GM18520 (cell line): Measurements from ENCODE around the gene SNX19.

Experiments
- ATAC-seq: cut with Tn5 transposase; IDR thresholded peaks from one replicate; pipeline ENCODE4 v1.9.1; 2021; ENCODE audit not compliant: unreplicated experiment

The SNX19 gene

GRCh38 chr11:130846606-130847005 lies 69.7 kb downstream of the SNX19 start:
- ATAC-seq = no peak

GRCh38 chr11:130842001-130842400 lies 74.3 kb downstream of the SNX19 start:
- no peak for ATAC-seq

DNA sequence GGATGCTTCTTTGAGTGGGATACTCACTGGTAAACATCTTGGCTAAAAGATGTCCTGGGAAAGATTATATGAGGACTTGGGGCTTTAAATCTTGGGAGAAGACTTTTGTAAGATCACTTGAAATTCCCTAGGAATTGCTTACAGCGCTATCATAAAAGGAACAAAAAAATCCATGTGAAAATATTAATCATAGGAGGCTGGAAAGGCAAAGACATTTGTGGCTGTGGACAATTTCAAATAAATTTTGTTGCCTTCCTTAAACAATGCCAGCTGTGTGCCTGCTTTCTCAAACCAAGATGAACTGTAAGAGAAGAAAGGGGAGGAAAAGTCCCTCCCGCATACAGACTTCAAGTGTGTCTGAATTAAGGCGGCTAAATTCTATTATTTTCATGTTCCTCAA lies 75.6 kb downstream of the SNX19 start:
- no peak for ATAC-seq

- no peak for ATAC-seq
Measured at GRCh38 chr11:130839981-130840666, 76.2 kb downstream of the SNX19 start.

- no peak for ATAC-seq
Measured at GRCh38 chr11:130837194-130837593, 79.1 kb downstream of the SNX19 start.

DNA sequence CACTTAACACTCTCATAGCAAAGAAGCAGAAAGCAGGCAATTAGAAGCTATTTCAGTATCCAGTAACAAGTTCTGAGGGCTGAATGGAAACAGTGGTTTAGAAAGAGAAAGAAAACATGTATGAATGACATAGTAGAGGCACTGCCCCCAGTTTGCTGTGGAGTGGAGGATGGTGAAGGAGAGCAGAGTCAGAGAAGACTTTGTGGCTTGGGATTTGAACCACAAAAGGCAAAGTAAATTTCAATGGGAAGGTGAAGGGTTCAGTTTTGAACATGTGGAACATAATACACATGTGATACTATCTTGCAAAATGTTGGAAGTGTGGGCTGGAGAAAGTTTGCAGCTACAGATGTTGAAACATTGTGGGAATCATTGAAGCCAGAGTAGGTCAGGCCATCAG lies 81.4 kb downstream of the SNX19 start:
- ATAC-seq = no peak

DNA sequence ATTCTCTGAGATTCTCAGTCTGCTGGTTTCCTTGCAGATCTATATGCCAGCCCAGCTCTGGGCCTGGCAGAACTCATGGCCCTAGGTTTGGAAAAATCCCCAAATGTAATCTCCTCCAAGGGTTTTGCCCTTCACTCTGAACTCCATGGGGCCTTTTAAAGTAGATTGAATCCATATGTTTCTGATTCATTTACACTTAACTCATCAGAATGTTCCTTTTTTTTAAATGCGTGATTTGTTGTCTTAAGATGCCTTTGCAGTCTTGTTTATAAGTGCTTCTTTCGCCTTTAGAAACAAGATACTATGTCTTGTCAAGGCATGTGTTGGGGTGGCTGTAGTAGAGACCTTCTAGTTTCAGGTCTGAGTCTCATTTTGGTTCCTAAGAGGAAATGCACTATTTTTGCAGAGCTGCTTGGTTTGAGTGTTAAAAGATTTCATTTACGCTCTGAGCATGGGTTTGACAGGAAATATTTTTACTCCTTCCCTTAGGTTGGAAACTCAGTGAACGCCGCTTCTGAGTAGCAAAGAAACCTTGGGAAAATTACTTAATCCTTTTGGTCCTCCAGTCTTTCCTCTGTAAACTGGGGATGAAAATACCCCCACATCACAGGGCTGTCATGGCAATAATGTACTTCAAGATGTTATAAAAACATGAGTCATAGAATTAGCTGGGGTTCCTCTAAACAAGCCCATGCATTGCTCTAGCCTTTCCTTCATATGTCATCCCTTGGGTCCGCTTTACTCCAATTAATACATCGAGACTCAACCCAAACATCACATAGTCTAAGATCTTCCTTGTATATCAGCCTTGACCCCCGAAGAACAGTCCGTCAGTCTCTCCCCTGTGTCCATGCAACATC lies 83.5 kb downstream of the SNX19 start:
- no peak for ATAC-seq

- no peak for ATAC-seq
Measured at GRCh38 chr11:130831976-130832375, 84.3 kb downstream of the SNX19 start.

- no peak for ATAC-seq
Measured at GRCh38 chr11:130831506-130831905, 84.8 kb downstream of the SNX19 start.

DNA sequence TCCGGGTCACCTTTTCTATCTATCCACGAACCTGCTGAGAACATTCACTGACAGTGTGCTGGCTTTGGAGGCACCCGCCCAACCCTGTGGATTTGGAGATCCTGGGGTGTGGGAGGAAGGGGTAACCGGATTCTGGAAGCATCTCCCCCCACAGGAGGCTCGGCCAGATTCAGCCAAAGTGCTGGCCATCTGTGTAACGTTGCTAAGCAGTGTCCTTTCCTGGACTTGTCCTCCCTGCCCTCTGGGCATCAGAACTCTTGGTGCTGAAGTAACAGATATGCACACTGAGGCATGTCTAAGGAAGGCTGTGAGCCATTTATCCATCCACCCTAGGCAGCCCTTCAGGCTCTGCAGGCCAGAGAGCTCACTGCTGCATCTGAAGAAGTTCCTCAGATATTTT lies 85.7 kb downstream of the SNX19 start:
- ATAC-seq = no peak

DNA sequence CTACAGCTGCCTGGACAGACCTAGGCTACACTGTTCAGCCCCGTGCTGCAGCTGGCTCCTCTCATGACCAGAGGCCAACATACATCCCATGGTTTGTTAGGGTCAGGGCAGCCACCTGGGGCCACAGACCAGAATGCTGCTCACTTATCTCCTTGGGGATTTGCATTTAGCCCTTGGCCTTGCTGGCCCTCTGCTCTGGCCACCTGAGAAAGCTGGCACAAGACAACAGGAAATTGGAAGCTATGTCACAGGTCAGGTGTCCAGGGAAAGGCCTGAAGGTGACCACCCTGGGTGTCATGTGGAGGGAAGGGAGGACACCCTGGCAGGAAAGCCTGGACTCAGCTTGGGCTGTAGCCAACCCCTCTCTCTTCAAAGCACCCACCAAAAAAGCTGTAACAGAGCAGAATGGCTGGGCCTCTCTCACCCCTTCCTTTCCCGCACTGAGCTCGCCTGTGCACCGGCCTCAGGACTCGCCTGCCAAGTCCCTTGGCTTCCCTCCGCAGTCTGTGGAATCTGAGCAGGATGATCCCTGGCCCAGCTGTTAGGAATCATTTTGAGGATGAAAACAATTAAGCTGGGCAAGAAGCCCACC lies 86.3 kb downstream of the SNX19 start:
- no peak for ATAC-seq

GRCh38 chr11:130828741-130829140 lies 87.5 kb downstream of the SNX19 start:
- ATAC-seq = no peak

- no peak for ATAC-seq
Measured at GRCh38 chr11:130827451-130828377, 88.6 kb downstream of the SNX19 start.

GRCh38 chr11:130826572-130826971 lies 89.7 kb downstream of the SNX19 start:
- no peak for ATAC-seq

GRCh38 chr11:130825983-130826382 lies 90.3 kb downstream of the SNX19 start:
- ATAC-seq = no peak

DNA sequence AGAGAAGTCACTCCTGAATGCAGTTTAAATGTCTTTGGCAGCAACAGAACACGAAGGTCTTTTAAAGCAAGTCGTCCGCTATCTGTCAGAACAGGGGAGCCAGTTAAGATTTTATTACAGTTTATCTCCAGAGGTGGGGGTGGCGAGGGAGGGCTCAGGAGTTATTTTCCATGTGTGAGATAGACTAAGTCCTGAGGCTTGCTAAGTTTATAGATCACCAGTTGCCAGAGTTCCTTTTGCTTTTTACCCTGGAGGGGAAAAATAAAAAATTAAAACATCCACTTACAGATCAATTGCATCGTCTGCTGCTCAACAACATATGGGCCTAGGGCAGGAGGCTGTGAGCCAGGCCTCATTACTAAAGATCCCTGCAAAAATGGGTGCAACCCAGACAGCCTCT lies 90.7 kb downstream of the SNX19 start:
- ATAC-seq = no peak
